ENCODE data around the gene SLC25A42.

Gene SLC25A42

GRCh38 chr19:19160461-19161035 lies 96.8 kb downstream of the SLC25A42 start:
- H3K4me3 ChIP-seq (ENCODE audit: low read length), result no peak overlapping the region
- H3K27me3 ChIP-seq (ENCODE audit: control insufficient read depth, insufficient read depth, low read length), result no peaks in the 10 kb centered on the region
- H3K4me2 ChIP-seq (ENCODE audit: low read length), result no peak overlapping the region
- no peaks in the 10 kb centered on the region for H3K4me1 ChIP-seq (ENCODE audit: control insufficient read depth, insufficient read depth, low read length)
- H3K36me3 ChIP-seq (ENCODE audit: insufficient read depth, low read length), result peaks cover 3% of the 10 kb centered on the region
- H3K9me3 ChIP-seq (replicated peaks; ENCODE audit: low read length), result no peaks in the 10 kb centered on the region
- no peak overlapping the region for H3K9ac ChIP-seq (ENCODE audit: low read depth, low read length)

GRCh38 chr19:19162495-19162894 lies 98.7 kb downstream of the SLC25A42 start:
- no peak overlapping the region for H3K4me2 ChIP-seq (ENCODE audit: low read length)
- H3K4me1 ChIP-seq (ENCODE audit: control insufficient read depth, insufficient read depth, low read length), result no peaks in the 10 kb centered on the region
- no peaks in the 10 kb centered on the region for H3K36me3 ChIP-seq (ENCODE audit: insufficient read depth, low read length)
- no peak overlapping the region for H3K9ac ChIP-seq (ENCODE audit: low read depth, low read length)
- H3K27me3 ChIP-seq (ENCODE audit: control insufficient read depth, insufficient read depth, low read length), result no peaks in the 10 kb centered on the region
- no peaks in the 10 kb centered on the region for H3K9me3 ChIP-seq (replicated peaks; ENCODE audit: low read length)
- no peak overlapping the region for H3K4me3 ChIP-seq (ENCODE audit: low read length)

Data from skeletal muscle satellite cell (primary cell).